ENCODE data around the gene PACRG.
"Not testable (repeated sequence)": the region's sequence is repeated elsewhere in the genome, so short reads cannot be mapped to it uniquely, and the experiment has no call there.

Gene PACRG

GRCh38 chr6:163298079-163298830 is 570.5 kb downstream of the PACRG start:
- in situ Hi-C loops (cut with HindIII; ENCODE audit: low sequenced_read_pairs): loop anchor here (5.0 kb wide), 1 partner anchor 104 kb away; no protein-coding TSS in a partner anchor

- in situ Hi-C loops (cut with HindIII; ENCODE audit: low sequenced_read_pairs): no loop called here
These were observed 573.1 kb downstream of the PACRG start for GRCh38 chr6:163300838-163301237.

GRCh38 chr6:163301726-163302635 is 574.2 kb downstream of the PACRG start:
- in situ Hi-C loops (cut with HindIII; ENCODE audit: low sequenced_read_pairs): no loop called here

GRCh38 chr6:163302747-163303146 is 575.0 kb downstream of the PACRG start:
- in situ Hi-C loops (cut with HindIII; ENCODE audit: low sequenced_read_pairs): no loop called here

- in situ Hi-C loops (cut with HindIII; ENCODE audit: low sequenced_read_pairs): no loop called here
These were observed 578.2 kb downstream of the PACRG start for GRCh38 chr6:163306000-163306399.

GRCh38 chr6:163308629-163309440 is 581.1 kb downstream of the PACRG start:
- in situ Hi-C loops (cut with HindIII; ENCODE audit: low sequenced_read_pairs): no loop called here

- in situ Hi-C loops (cut with HindIII; ENCODE audit: low sequenced_read_pairs): no loop called here
These were observed 581.8 kb downstream of the PACRG start for GRCh38 chr6:163309491-163310026.

- in situ Hi-C loops (cut with HindIII; ENCODE audit: low sequenced_read_pairs): no loop called here
These were observed 582.6 kb downstream of the PACRG start for GRCh38 chr6:163310096-163310972.

- in situ Hi-C loops (cut with HindIII; ENCODE audit: low sequenced_read_pairs): no loop called here
These were observed 583.2 kb downstream of the PACRG start for GRCh38 chr6:163310973-163311383.

GRCh38 chr6:163311830-163312229 is 584.1 kb downstream of the PACRG start:
- in situ Hi-C loops (cut with HindIII; ENCODE audit: low sequenced_read_pairs): no loop called here

GRCh38 chr6:163313566-163313965 is 585.8 kb downstream of the PACRG start:
- in situ Hi-C loops (cut with HindIII; ENCODE audit: low sequenced_read_pairs): no loop called here

- in situ Hi-C loops (cut with HindIII; ENCODE audit: low sequenced_read_pairs): no loop called here
These were observed 586.2 kb downstream of the PACRG start for GRCh38 chr6:163313981-163314380.

GRCh38 chr6:163314791-163315470 is 587.2 kb downstream of the PACRG start:
- in situ Hi-C loops (cut with HindIII; ENCODE audit: low sequenced_read_pairs): no loop called here

- in situ Hi-C loops (cut with HindIII; ENCODE audit: low sequenced_read_pairs): not testable (repeated sequence)
These were observed 589.2 kb downstream of the PACRG start for GRCh38 chr6:163316866-163317495.

- in situ Hi-C loops (cut with HindIII; ENCODE audit: low sequenced_read_pairs): no loop called here
These were observed 590.5 kb downstream of the PACRG start for GRCh38 chr6:163318071-163318786.

GRCh38 chr6:163319609-163320366 is 592.0 kb downstream of the PACRG start:
- in situ Hi-C loops (cut with HindIII; ENCODE audit: low sequenced_read_pairs): no loop called here

- in situ Hi-C loops (cut with HindIII; ENCODE audit: low sequenced_read_pairs): no loop called here
These were observed 592.6 kb downstream of the PACRG start for GRCh38 chr6:163320402-163320801.

Data from DLD1 (cell line).